ENCODE results near the gene GNB1L.
A peak's percentile ranks its signal among the peaks of the same experiment; 100 is the strongest.

Gene GNB1L

GRCh38 chr22:19772673-19773469 is 81.8 kb downstream of the GNB1L start:
- DNase-seq = no peak

- DNase-seq = no peak
Measured at GRCh38 chr22:19772422-19772672, 82.3 kb downstream of the GNB1L start.

- DNase-seq = no peak
Measured at GRCh38 chr22:19770349-19771220, 84.1 kb downstream of the GNB1L start.

GRCh38 chr22:19769393-19769715 is 85.3 kb downstream of the GNB1L start:
- no peak for DNase-seq

- no peak for DNase-seq
Measured at GRCh38 chr22:19767427-19768341, 87.0 kb downstream of the GNB1L start.

GRCh38 chr22:19766511-19767426 is 87.9 kb downstream of the GNB1L start:
- DNase-seq = peak; percentile 55 to 66

- DNase-seq = no peak
Measured at GRCh38 chr22:19766240-19766510, 88.5 kb downstream of the GNB1L start.

- no peak for DNase-seq
Measured at GRCh38 chr22:19765477-19766239, 89.0 kb downstream of the GNB1L start.

GRCh38 chr22:19764636-19765476 is 89.8 kb downstream of the GNB1L start:
- DNase-seq = no peak

- DNase-seq = no peak
Measured at GRCh38 chr22:19764299-19764593, 90.4 kb downstream of the GNB1L start.

- DNase-seq = no peak
Measured at GRCh38 chr22:19763458-19764298, 91.0 kb downstream of the GNB1L start.

GRCh38 chr22:19762568-19763457 is 91.9 kb downstream of the GNB1L start:
- DNase-seq = no peak

GRCh38 chr22:19761725-19762567 is 92.7 kb downstream of the GNB1L start:
- no peak for DNase-seq

- no peak for DNase-seq
Measured at GRCh38 chr22:19760951-19761724, 93.5 kb downstream of the GNB1L start.

- DNase-seq = no peak
Measured at GRCh38 chr22:19760058-19760950, 94.4 kb downstream of the GNB1L start, which contains the start of gene TBX1. TSS of gene TBX1 (plus strand) at chr22:19760778. CDS start at chr22:19760844, 66 bp downstream.
